ENCODE data around the gene DICER1. TPM values are rescaled to one million over a fixed set of nuclear protein-coding genes. Genes with fewer than 3 reads are reported as not detected.

Gene DICER1
- total RNA-seq, 2 donors from 2014 or later, result 49.3 to 53.7 TPM

DNA sequence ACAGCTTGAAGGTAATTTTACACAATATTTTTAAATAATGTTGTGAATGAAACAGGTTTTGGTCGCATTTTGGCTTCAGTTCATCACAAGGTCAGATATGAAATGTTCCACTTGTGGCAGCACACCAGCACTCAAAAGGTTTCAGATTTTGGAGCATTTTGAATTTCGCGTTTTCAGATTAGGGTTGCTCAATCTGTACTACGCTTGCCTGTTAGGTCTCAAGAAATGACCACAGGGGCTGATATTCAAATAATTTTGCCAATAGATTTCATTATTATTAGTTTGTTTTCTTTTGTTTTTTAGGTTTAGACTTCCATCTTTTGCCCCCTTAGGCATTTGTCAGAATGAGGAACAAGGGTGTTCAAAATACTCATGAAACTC is 29.8 kb downstream of the DICER1 start:
- no peaks in the 10 kb centered on the region for H3K9me3 ChIP-seq
- no peak overlapping the region for H3K9ac ChIP-seq (ENCODE audit: low read depth in 2 of 2, low read length in 2 of 2)
- intact Hi-C loops (cut with DNase I), result no loop called here
- DNase-seq, result no peak
- no peaks in the 10 kb centered on the region for H3K27me3 ChIP-seq
- H3K27ac ChIP-seq, result no peak overlapping the region
- H3K4me1 ChIP-seq, result no peaks in the 10 kb centered on the region
- H3K4me3 ChIP-seq, result no peak overlapping the region
- TF ChIP-seq, protein P1, sequence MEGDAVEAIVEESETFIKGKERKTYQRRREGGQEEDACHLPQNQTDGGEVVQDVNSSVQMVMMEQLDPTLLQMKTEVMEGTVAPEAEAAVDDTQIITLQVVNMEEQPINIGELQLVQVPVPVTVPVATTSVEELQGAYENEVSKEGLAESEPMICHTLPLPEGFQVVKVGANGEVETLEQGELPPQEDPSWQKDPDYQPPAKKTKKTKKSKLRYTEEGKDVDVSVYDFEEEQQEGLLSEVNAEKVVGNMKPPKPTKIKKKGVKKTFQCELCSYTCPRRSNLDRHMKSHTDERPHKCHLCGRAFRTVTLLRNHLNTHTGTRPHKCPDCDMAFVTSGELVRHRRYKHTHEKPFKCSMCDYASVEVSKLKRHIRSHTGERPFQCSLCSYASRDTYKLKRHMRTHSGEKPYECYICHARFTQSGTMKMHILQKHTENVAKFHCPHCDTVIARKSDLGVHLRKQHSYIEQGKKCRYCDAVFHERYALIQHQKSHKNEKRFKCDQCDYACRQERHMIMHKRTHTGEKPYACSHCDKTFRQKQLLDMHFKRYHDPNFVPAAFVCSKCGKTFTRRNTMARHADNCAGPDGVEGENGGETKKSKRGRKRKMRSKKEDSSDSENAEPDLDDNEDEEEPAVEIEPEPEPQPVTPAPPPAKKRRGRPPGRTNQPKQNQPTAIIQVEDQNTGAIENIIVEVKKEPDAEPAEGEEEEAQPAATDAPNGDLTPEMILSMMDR (IDR thresholded peaks at IDR 0.05), result no peak
- H3K36me3 ChIP-seq, result no peaks in the 10 kb centered on the region

DNA sequence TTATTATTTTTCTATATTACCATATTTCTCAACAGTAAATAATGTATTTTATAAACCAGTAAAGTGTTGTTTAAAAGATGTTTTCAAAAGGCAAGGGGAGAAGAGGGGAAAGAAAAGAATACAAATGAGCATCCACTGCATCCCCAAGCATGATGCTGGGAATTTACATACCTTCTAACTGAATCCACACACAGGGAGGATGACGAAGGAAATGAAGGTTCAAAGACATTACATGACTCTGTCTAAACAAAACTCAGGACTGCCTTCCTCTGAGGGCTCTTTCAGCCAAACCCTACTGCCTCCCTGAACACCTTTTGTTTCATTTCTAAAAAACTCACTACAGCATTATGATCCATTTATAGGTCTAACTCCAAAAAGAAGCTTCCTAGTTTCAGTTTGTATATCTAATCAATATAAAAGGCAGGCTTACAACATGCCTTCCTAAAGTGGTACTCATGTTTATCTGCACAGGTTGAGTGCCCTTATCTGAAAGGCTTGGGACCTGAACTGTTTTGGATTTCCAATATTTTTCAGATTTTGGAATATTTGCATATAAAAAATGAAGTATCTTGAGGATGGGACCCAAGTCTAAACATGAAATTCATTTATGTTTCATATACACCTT is 30.3 kb downstream of the DICER1 start:
- Histone ChIP-seq H3K4me3 (no peak overlapping the region), H3K4me1 (no peaks in the 10 kb centered on the region), H3K9ac (ENCODE audit: low read depth in 2 of 2, low read length in 2 of 2) (no peak overlapping the region), H3K36me3 (no peaks in the 10 kb centered on the region), H3K27ac (no peak overlapping the region), H3K27me3 (no peaks in the 10 kb centered on the region), H3K9me3 (no peaks in the 10 kb centered on the region)
- intact Hi-C loops (cut with DNase I), result no loop called here
- no peak for DNase-seq
- TF ChIP-seq, protein P1 (IDR thresholded peaks at IDR 0.05), result no peak

DNA sequence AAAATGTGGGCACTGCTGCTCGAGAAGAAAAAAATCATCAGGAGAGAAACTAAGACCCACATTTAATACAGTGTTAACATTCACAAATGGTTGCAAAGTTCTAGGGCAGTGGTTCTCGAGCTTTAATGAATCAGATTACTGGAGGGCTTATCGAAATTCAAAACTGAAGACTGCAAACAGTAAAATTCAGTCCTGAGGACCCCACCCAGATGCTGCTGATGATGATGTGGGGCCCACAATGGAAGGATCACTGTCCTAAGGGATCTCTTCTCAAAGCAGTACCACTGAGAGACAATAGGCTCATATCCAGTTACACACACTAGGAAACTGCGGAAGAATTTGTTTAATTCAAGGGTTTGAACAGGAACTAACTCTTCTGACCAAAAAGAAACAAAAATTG is 31.4 kb downstream of the DICER1 start:
- H3K9me3 ChIP-seq, result no peaks in the 10 kb centered on the region
- no peaks in the 10 kb centered on the region for H3K27me3 ChIP-seq
- intact Hi-C loops (cut with DNase I), result no loop called here
- no peaks in the 10 kb centered on the region for H3K36me3 ChIP-seq
- DNase-seq, result no peak
- no peak overlapping the region for H3K9ac ChIP-seq (ENCODE audit: low read depth in 2 of 2, low read length in 2 of 2)
- H3K4me1 ChIP-seq, result no peaks in the 10 kb centered on the region
- TF ChIP-seq, protein P1 (IDR thresholded peaks at IDR 0.05), result no peak
- H3K4me3 ChIP-seq, result no peak overlapping the region
- no peak overlapping the region for H3K27ac ChIP-seq

DNA sequence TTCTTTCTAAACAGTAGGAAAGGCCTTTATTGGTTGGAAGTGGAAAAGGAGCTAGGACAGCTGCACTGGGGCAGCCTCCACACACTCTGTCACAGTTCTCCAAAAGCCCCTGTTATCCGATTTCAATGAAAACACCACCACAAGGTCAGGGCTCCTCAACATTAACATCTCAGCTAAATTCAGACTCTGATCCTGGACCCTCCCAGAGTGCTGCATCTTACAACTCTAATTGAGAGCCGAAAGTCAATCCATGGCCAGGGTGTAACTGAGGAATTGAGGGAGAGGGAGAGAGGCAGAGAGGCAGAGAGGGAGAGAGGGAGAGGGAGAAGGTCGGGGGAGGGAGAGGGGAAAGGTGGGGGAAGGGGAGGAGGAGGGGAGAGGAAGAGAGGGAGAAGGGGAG is 32.1 kb downstream of the DICER1 start:
- Histone ChIP-seq H3K27ac (no peak overlapping the region), H3K9me3 (no peaks in the 10 kb centered on the region), H3K27me3 (no peaks in the 10 kb centered on the region), H3K4me3 (no peak overlapping the region), H3K9ac (ENCODE audit: low read depth in 2 of 2, low read length in 2 of 2) (no peak overlapping the region), H3K4me1 (no peaks in the 10 kb centered on the region), H3K36me3 (no peaks in the 10 kb centered on the region)
- no peak for DNase-seq
- intact Hi-C loops (cut with DNase I), result no loop called here
- TF ChIP-seq, protein P1 (IDR thresholded peaks at IDR 0.05), result no peak

DNA sequence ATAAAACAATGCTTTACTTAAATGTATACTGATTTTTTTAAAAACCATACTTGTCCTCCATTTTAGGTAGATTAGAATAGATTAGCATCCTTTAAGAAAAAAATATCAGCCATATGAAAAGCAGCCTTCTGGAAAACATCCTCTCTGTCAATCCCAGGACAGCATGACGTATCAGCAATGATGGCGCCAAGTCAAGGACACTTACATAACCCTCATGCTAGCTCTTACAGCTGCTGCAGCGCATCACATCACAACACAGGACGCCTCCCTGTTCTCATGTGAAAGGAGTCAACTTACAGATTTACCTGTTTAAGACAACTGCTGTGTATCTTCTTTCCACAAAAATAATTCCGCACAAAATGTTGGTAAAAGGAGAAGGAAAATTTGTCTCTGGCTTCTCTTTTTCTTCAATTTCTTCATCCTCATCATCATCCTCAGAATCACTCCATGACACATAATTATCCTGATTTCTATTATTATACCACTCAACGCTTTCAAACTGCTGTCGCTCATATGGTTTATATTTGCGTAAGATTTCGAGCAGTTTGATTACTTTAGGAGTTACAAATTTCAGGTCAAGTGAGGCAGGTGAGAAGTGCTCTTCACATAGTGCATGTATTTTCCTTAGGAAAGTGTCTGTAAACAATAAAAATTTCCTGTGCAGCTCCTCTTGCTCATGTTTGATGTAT is 33.3 kb downstream of the DICER1 start:
- Histone ChIP-seq H3K27ac (no peak overlapping the region), H3K4me3 (no peak overlapping the region)

More for the DNA sequence above, 33.3 kb downstream of the DICER1 start:
- intact Hi-C loops (cut with DNase I), result no loop called here
- no peaks in the 10 kb centered on the region for H3K9me3 ChIP-seq
- H3K36me3 ChIP-seq, result no peaks in the 10 kb centered on the region
- H3K4me1 ChIP-seq, result no peaks in the 10 kb centered on the region
- no peak for DNase-seq
- TF ChIP-seq, protein P1 (IDR thresholded peaks at IDR 0.05), result no peak
- H3K9ac ChIP-seq (ENCODE audit: low read depth in 2 of 2, low read length in 2 of 2), result no peak overlapping the region
- no peaks in the 10 kb centered on the region for H3K27me3 ChIP-seq

All from colonic mucosa (tissue), 4 donors.